ENCODE results near the gene PIK3CD.

The PIK3CD gene

DNA sequence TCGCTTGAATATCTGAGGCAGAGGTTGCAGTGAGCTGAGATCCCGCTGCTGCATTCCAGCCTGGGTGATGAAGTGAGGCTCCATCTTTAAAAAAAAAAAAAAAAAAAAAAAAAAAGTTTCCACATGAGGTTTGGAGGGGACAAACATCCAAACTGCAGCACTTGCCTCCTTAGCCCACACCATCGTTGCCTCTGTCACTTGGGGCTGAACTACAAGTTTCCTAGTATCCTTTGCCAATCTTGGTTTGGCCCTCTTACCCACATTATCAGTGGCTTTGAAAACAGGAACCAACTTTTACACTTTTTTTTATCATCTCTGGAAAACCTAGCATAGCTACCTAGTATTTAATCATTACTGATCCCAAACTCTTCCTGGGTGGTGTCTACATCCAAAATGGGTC, 113.0 kb downstream of the PIK3CD start:
- DNase-seq (ENCODE audit: low read depth in 1 of 2, low spot score in 1 of 2) = no peak

DNA sequence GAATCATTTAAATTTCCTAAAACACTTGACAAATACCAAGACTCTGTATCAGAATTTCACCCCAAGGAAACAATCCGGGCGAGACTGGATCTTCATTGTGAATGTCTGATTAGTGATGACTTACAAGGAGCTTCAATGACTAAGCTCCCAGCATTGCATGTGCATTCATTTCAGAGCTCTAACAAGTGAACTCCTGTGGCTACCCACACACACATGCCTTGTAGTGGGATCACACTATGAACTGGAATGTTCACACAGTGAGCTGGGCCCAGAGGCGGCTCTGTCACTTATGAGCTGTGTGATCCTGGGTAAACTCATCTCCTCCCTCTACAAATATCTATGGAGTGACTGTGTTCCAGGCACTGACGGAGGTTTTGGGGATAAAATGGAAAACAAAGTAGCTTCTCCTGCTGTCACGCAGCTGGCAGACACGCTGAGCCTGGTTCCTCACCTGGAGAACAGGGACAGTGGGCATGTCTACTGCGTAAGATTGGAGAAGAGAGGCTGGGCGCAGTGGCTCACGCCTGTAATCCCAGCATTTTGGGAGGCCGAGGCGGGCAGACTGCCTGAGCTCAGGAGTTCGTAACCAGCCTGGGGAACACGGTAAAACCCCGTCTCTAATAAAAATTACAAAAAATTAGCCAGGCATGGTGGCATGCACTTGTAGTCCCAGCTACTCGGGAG, 115.4 kb downstream of the PIK3CD start:
- DNase-seq (ENCODE audit: low read depth in 1 of 2, low spot score in 1 of 2) = no peak

DNA sequence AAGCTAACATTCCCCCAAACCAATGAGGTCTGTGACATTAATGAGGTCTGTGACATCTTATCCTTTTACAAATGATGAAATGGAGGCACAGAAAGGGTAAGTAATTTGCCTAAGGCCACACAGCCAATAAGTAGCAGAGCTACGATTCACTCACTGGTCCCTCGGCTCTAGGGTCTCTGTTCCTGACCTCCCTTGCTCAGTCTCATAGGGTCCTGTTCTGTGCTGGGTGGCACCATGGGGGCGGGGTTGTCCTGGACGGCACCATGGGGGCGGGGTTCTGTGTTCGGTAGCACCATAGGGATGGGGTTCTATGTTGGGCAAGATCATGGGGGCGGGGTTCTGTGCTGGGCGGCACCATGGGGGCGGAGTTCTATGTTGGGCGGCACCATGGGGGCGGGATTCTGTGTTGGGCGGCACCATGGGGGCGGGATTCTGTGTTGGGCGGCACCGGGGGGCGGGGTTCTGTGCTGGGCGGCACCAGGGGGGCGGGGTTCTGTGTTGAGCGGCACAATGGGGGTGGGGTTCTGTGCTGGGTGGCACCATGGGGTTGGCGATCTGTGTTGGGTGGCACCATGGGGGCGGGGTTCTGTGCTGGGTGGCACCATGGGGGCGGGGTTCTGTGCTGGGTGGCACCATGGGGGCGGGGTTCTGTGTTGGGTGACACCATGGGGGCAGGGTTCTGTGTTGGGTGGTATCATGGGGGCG, 116.6 kb downstream of the PIK3CD start:
- no peak for DNase-seq (ENCODE audit: low read depth in 1 of 2, low spot score in 1 of 2)

DNA sequence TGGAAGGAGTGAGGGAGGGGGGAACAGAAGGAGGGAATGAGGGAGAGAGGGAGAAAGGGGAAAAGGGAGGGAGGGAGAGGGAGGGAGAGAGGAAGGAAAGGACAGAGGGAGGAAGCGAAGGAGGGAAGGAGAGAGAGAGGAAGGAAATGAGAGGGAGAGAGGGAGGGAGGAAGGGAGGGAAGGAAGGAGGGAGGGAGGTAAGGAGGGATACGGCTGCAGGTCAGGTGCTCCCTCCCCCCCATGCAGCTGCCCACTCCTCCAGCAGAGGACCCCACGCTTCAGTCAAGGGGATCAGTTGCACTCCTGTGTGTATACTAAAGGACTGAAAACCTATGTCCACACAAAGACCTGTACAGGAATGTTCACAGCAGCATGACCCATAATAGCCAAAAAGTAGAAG, 117.5 kb downstream of the PIK3CD start:
- DNase-seq (ENCODE audit: low read depth in 1 of 2, low spot score in 1 of 2) = no peak

DNA sequence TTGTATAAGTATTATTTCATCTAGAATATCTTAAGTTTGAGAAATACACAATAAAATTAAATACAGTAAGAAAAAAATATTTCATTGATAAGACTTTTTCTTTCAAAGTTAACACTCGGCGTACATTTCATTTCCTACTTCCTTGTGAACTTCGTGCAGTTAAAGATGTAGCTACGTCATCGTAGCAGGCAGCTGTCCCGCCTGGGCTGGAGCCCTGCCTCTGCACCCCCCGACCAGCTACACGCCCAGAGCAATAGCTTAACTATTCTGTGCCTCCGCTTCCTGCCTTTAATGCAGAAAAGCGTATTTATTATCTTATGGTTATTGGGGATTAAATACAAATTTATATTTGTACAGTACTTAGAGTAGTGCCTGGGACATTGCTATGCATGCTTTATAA, 118.8 kb downstream of the PIK3CD start:
- no peak for DNase-seq (ENCODE audit: low read depth in 1 of 2, low spot score in 1 of 2)

DNA sequence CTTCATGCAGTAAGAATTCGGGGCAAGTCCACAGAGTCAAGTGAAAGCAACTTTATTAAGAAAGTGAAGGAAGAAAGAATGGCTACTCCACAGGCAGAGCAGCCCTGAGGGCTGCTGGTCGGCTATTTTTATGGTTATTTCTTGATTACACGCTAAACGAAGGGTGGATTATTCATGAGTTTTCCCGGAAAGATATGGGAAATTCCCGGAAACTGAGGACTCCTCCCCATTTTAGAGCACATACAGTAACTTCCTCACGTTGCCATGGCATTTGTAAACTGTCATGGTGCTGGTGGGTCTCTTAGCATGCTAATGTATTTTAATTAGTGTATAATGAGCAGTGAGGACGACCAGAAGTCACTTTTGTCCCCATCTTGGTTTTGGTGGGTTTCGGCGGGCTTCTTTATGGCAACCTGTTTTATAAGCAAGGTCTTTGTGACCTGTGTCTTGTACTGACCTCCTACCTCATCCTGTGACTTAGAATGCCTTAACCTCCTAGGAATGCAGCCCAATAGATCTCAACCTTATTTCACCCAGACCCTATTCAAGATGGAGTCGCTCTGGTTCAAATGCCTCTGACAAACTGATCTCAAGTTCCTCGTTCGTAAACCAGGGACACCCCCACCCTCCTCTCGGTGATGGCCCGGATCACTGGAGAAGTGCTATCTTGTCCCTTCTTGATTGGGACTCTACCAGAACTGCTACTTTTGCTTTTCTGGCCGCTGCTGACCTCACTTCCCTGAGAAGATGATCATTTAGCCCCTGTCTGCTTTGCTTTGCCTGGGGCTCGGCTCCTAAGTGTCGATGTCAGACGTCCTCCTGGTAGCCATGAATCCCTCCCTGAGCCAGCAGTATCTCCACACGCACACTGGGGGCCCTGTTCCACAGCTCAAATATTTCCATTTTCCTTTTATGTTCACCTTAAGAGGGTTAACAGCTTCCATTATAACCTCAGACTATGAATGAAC, 123.5 kb downstream of the PIK3CD start:
- no peak for DNase-seq (ENCODE audit: low read depth in 1 of 2, low spot score in 1 of 2)

DNA sequence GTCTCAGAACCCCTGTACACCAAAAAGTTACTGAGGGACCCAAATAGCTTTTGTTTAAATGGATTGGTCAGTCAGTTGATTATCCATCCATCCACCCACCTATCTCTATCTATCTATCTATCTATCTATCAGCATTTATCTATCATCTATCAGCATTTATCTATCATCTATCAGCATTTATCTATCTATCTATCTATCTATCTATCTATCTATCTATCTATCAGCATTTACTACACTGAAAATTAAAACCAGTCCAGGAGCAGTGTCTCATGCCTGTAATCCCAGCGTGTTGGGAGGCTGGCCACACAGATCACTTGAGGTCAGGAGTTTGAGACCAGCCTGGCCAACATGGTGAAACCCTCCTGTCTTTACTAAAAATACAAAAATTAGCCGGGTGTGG, 125.2 kb downstream of the PIK3CD start:
- DNase-seq (ENCODE audit: low read depth in 1 of 2, low spot score in 1 of 2) = no peak
